ENCODE data around the gene IL17RA.

DNA sequence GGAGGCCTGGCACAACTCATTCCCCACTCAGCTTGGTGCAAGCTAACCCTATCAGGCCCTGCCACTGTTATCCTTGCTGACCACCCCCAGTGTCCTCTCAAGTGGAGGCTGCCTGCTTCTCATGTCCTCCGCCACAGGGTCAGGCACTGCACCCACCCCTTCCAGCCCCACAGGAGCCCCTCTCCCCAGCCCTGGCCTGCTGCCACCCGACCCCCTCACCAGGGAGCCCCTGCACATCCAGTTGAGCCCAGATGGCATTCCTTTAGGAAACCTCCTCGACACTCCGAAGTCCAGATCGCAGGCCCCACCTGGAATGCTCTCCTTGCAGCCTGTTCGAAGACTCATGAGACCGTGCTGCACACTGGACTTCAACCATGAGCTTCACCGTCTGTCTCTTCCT, 28.0 kb upstream of the IL17RA start:
- no peak for TF ChIP-seq POLR2A (IDR thresholded peaks at IDR 0.05)
- TF ChIP-seq CTCF (IDR thresholded peaks at IDR 0.05), result no peak
- TF ChIP-seq EP300 (IDR thresholded peaks at IDR 0.05), result no peak

Measured in tibial nerve (tissue), 4 donors.